ENCODE results near the gene EML4.
"Not testable (repeated sequence)": the region's sequence is repeated elsewhere in the genome, so short reads cannot be mapped to it uniquely, and the experiment has no call there.

DNA sequence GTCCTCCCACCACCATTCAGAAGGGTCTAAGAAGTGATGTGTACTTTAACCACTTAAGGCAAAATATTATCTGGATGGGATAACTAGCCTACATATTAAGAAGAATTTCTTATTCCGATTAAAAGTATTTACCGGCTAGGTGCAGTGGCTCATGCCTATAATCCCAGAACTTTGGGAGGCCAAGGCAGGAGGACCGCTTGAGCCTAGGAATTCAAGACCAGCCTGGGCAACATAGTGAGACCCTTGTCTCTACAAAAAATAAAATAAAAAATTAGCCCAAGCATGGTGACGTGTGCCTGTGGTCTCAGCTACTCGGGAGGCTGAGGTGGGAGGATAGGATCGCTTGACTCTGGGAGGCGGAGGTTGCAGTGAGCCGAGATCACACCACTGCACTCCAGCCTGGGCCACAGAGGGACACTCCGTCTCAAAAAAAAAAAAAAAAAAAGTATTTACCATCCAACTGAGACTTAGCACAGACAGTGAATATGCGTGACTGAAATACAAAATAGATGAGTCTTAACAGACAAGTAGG lies 34.7 kb upstream of the EML4 start:
- TF ChIP-seq, protein P1, sequence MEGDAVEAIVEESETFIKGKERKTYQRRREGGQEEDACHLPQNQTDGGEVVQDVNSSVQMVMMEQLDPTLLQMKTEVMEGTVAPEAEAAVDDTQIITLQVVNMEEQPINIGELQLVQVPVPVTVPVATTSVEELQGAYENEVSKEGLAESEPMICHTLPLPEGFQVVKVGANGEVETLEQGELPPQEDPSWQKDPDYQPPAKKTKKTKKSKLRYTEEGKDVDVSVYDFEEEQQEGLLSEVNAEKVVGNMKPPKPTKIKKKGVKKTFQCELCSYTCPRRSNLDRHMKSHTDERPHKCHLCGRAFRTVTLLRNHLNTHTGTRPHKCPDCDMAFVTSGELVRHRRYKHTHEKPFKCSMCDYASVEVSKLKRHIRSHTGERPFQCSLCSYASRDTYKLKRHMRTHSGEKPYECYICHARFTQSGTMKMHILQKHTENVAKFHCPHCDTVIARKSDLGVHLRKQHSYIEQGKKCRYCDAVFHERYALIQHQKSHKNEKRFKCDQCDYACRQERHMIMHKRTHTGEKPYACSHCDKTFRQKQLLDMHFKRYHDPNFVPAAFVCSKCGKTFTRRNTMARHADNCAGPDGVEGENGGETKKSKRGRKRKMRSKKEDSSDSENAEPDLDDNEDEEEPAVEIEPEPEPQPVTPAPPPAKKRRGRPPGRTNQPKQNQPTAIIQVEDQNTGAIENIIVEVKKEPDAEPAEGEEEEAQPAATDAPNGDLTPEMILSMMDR (conservative IDR thresholded peaks at IDR 0.05; ENCODE audit: low read depth, low read length): not testable (repeated sequence)
- TF ChIP-seq EZH2 (IDR thresholded peaks at IDR 0.05; ENCODE audit: borderline replicate concordance, low read depth, low read length, poor library complexity, severe bottlenecking): not testable (repeated sequence)

Data from A673 (cell line).